GM18867 (cell line): ENCODE data around the gene ZC3HAV1L.
A peak's percentile ranks its signal among the peaks of the same experiment; 100 is the strongest.
"Not testable (repeated sequence)": the region's sequence is repeated elsewhere in the genome, so short reads cannot be mapped to it uniquely, and the experiment has no call there.

Experiments
- ATAC-seq: cut with Tn5 transposase; IDR thresholded peaks from one replicate; pipeline ENCODE4 v1.9.1; 2021; ENCODE audit warnings: mild to moderate bottlenecking, moderate library complexity; ENCODE audit not compliant: unreplicated experiment

ZC3HAV1L gene

GRCh38 chr7:139035586-139036353, at the start of gene ZC3HAV1L:
Gene ZC3HAV1L, minus strand, starts transcription at chr7:139036042. Its CDS starts 25 bp downstream, at chr7:139036017.
- peak; percentile 79 for ATAC-seq

- no peak for ATAC-seq
Observed at GRCh38 chr7:139084709-139085108, 48.9 kb upstream of the ZC3HAV1L start.

GRCh38 chr7:139081584-139081983, 45.7 kb upstream of the ZC3HAV1L start:
- ATAC-seq: no peak

GRCh38 chr7:139080905-139081304, 45.1 kb upstream of the ZC3HAV1L start:
- no peak for ATAC-seq

- no peak for ATAC-seq
Observed at GRCh38 chr7:139079861-139080260, 44.0 kb upstream of the ZC3HAV1L start.

GRCh38 chr7:139078911-139079310, 43.1 kb upstream of the ZC3HAV1L start:
- ATAC-seq: no peak

GRCh38 chr7:139078399-139078798, 42.6 kb upstream of the ZC3HAV1L start:
- no peak for ATAC-seq

- ATAC-seq: not testable (repeated sequence)
Observed at GRCh38 chr7:139077706-139078105, 41.9 kb upstream of the ZC3HAV1L start.

- no peak for ATAC-seq
Observed at GRCh38 chr7:139075871-139076686, 40.2 kb upstream of the ZC3HAV1L start.

- peak; percentile 80 for ATAC-seq
Observed at GRCh38 chr7:139075031-139075652, 39.3 kb upstream of the ZC3HAV1L start.

GRCh38 chr7:139072796-139073195, 37.0 kb upstream of the ZC3HAV1L start:
- no peak for ATAC-seq

- no peak for ATAC-seq
Observed at GRCh38 chr7:139071680-139072079, 35.8 kb upstream of the ZC3HAV1L start.

GRCh38 chr7:139068544-139069399, 32.9 kb upstream of the ZC3HAV1L start:
- no peak for ATAC-seq

GRCh38 chr7:139066315-139066714, 30.5 kb upstream of the ZC3HAV1L start:
- ATAC-seq: no peak

- no peak for ATAC-seq
Observed at GRCh38 chr7:139065323-139065722, 29.5 kb upstream of the ZC3HAV1L start.

GRCh38 chr7:139061416-139061815, 25.6 kb upstream of the ZC3HAV1L start:
- no peak for ATAC-seq

GRCh38 chr7:139060695-139061237, 24.9 kb upstream of the ZC3HAV1L start:
- ATAC-seq: no peak

GRCh38 chr7:139059905-139060304, 24.1 kb upstream of the ZC3HAV1L start:
- no peak for ATAC-seq

- no peak for ATAC-seq
Observed at GRCh38 chr7:139058943-139059342, 23.1 kb upstream of the ZC3HAV1L start.

- no peak for ATAC-seq
Observed at GRCh38 chr7:139055674-139056073, 19.8 kb upstream of the ZC3HAV1L start.
